GM06990 (cell line): ENCODE measurements around the gene KIF13A.

ENCODE experiments used
- DNase-seq: peaks from one replicate; pipeline ENCODE4 v3.0.0-alpha.2; 2011; ENCODE audit not compliant: insufficient read length; ENCODE audit errors: extremely low read depth
- H3K27me3 ChIP-seq: replicated peaks from 2 replicates; pipeline ENCODE4 v1.6.0; 2011; ENCODE audit warnings: low read length; ENCODE audit not compliant: control insufficient read depth, insufficient read depth
- H3K36me3 ChIP-seq: 2 replicates; pipeline ENCODE4 v1.5.1; 2011; ENCODE audit warnings: low read length; ENCODE audit not compliant: control insufficient read depth, insufficient read depth
- H3K4me3 ChIP-seq: replicated peaks from 2 replicates; pipeline ENCODE4 v1.5.1; 2011; ENCODE audit warnings: low read depth, mild to moderate bottlenecking, control low read depth, low read length
- CTCF ChIP-seq: IDR thresholded peaks from 2 replicates; pipeline ENCODE4 v1.5.1; 2011; ENCODE audit warnings: low read length, control low read depth, mild to moderate bottlenecking, inconsistent platforms; ENCODE audit not compliant: insufficient read depth, poor library complexity, severe bottlenecking

KIF13A gene

GRCh38 chr6:17941318-17941717 lies 46.1 kb downstream of the KIF13A start:
- no peak overlapping the region for H3K4me3 ChIP-seq
- no peaks in the 10 kb centered on the region for H3K27me3 ChIP-seq
- DNase-seq, result no peak
- TF ChIP-seq CTCF, result no peak
- no peaks in the 10 kb centered on the region for H3K36me3 ChIP-seq

GRCh38 chr6:17940151-17940792 lies 47.2 kb downstream of the KIF13A start:
- no peaks in the 10 kb centered on the region for H3K36me3 ChIP-seq
- H3K4me3 ChIP-seq, result no peak overlapping the region
- no peak for DNase-seq
- H3K27me3 ChIP-seq, result no peaks in the 10 kb centered on the region
- no peak for TF ChIP-seq CTCF

- Histone ChIP-seq H3K27me3 (no peaks in the 10 kb centered on the region), H3K36me3 (no peaks in the 10 kb centered on the region), H3K4me3 (no peak overlapping the region)
- TF ChIP-seq CTCF, result no peak
- DNase-seq, result no peak
Measured at GRCh38 chr6:17938901-17939300, 48.5 kb downstream of the KIF13A start.

DNA sequence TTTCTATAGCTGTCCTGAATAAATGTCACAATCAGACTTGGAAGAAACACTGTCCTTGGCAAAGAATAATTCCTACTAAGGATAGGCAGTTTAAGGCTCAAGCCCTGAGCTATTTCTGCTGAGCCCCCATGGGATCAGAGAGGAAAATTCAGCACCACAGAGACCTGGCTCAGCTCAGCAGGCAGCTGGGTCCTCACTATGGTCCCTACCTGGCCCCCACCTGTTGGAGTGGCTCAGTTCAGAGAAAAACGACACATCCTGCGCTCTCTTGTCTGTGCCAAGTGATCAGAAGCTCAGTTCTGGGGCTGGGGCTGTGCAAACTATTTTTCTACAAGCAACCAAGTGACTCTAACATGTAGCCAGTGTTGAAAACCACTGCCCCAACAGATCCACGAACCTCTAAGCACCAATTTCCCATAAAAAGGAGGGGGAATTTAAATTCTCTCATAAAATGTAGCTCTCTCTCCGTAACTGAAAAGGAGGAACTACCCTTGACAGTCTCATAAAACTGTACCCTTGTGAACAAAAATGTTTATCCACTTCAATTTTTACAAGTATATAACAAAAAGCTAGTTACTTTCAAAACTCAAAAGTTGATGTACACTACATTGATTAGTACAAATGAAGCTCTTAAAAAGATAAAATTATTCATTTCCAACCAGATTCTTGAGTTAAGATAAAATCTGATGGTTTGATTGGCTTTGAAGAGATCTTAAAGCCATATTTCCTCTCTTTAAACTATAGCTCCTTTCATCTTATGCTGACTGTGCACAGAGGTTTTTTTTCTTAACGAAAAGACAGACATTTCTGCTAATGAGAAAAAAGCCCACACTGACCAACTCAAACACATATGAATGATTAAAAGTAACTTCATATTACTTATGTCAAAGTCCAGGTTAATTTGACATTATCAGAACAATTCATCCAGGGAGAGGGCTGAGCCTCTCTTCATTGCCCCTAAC lies 52.0 kb downstream of the KIF13A start:
- DNase-seq, result no peak
- no peaks in the 10 kb centered on the region for H3K36me3 ChIP-seq
- no peak overlapping the region for H3K4me3 ChIP-seq
- no peak for TF ChIP-seq CTCF
- no peaks in the 10 kb centered on the region for H3K27me3 ChIP-seq

DNA sequence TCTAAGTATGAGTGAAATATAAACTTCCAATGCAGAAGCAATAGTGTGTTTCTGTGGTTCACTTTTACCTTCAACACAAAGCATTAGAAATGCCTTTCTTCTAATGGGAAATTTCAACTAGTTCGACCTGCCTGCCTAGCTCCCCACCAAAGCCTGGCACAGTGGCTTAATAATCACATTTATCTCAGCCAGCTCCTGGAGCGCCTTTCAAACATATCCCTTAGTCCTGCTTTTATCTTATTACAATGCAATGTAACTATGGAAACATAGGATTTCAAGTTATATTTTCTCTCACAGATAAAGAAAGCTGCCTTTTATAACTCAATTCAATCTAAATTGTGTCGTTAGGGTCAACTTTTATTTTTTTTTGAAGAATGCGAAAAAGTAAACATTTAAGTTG lies 53.7 kb downstream of the KIF13A start:
- Histone ChIP-seq H3K36me3 (no peaks in the 10 kb centered on the region), H3K4me3 (no peak overlapping the region), H3K27me3 (no peaks in the 10 kb centered on the region)
- no peak for DNase-seq
- TF ChIP-seq CTCF, result no peak
